NCI-H526 treated with DMSO at 0.1 percent for 48 hours (cell line): ENCODE data around the gene ITLN1.
"Not testable (repeated sequence)": the region's sequence is repeated elsewhere in the genome, so short reads cannot be mapped to it uniquely, and the experiment has no call there.

ENCODE experiments used
- DNase-seq: peaks from one replicate; lab custom pipeline; 2025; lab: John Stamatoyannopoulos, UW

Gene ITLN1

DNA sequence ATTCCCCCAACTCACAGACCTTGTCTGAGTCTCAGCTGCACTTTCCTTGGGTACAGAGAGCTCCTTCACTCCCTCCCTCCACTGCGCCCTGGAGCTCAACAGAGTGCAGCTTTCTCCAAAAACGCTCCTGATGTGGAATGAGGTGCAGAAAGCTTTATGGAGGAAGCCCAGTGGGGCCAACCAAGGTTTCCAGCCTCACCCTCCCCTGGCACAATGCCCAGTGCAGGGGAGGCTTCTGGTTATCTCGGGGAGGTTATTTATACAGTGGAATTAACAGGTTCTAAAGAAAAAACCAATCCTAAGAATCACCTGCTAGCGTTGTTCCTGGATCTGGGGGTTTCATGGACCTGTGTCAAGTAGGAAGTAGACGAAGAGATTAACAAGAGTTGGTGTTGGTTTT is at the start of gene ITLN1:
Gene ITLN1, minus strand, starts transcription at position 139 of the 400 bp plus-strand sequence. CDS start 303 bp downstream, outside the sequence.
- no peak for DNase-seq

GRCh38 chr1:160933305-160933704 is 48.3 kb upstream of the ITLN1 start:
- DNase-seq = not testable (repeated sequence)

DNA sequence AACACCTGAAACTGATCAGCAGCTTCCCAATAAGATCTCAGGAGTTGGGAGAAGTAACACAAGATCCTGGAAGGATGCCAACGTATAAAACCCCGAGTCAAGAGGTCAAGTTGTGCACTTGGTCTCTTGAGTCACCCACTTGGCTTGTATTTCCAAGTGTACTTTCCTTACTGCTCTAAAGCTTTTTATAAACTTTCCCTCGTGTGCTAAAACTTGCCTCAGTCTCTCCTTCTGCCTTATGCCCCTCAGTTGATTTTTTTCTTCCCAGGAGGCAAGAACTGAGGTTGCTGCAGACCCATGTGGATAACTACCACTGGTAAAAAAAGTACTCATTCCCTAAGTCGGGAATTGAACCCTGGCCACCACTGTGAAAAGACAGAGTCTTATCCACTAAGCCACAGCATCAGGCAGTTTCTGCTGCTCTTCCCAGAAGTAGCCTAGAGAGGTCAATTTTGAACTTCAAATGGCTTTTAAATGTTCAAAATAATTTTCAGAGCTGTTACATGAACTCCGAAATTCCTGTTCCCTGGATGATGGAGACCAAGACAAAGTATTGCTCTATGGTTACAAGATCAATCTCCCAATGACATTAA is 40.8 kb upstream of the ITLN1 start:
- DNase-seq = no peak

- DNase-seq = no peak
These were observed 40.0 kb upstream of the ITLN1 start for GRCh38 chr1:160924791-160925651.

- DNase-seq = no peak
These were observed 31.7 kb upstream of the ITLN1 start for GRCh38 chr1:160916666-160917065.

GRCh38 chr1:160913229-160913628 is 28.2 kb upstream of the ITLN1 start:
- DNase-seq = not testable (repeated sequence)

GRCh38 chr1:160911925-160912324 is 26.9 kb upstream of the ITLN1 start:
- DNase-seq = no peak

DNA sequence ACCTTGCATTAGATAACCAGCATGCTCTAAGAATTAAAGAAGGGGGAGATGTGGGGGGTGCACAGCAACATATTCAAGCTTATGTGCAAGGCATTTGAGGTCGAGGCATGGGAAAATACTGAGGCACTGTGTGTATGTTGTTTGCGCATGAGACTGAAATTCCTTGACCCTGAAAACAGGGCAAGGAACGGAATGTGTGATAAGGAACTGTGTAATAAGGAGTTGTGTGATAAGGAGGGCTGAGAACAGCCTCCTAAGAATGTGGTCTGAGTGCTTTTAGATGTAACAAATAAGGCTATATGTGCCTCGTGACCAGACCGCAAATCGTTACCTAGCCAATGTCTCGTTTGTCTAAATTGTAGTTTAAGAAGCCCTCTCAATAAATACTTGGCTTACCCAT is 26.5 kb upstream of the ITLN1 start:
- no peak for DNase-seq

GRCh38 chr1:160910170-160910750 is 25.3 kb upstream of the ITLN1 start:
- no peak for DNase-seq

DNA sequence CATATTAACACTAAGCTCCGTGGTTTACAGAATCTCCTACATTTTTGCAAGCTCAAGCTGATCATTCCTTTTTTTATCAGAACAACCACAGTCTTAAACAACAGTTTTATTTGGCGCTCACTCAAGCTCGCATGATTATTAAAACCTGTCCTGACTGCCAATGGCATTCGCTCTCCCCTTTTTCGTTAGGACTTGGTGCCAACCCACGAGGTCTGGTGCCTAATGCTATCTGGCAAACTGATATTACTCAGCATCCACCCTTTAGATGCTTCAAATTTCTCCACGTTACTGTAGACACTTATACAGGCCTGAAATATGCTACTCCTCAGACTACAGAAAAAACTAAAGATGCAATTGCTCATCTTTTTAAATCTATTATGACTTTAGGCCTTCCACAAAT is 23.0 kb upstream of the ITLN1 start:
- no peak for DNase-seq

DNA sequence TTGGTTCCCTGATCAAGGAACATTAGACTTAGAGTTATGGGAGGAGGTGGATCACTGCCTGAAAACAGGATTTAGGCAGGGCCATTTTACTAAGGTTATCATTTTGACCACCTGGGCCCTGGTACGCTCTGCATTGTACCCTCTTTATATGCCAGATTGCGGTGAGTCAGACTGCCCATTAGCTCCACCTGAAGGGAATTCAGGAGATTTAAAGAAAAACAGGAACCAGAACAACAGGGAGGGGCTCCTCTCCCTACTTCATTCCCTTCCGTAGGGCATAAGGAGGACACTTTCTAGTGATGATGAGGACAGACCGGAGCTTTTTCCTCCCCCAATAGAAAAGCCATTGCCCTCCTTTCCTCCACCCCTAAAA is 20.6 kb upstream of the ITLN1 start:
- DNase-seq = no peak

DNA sequence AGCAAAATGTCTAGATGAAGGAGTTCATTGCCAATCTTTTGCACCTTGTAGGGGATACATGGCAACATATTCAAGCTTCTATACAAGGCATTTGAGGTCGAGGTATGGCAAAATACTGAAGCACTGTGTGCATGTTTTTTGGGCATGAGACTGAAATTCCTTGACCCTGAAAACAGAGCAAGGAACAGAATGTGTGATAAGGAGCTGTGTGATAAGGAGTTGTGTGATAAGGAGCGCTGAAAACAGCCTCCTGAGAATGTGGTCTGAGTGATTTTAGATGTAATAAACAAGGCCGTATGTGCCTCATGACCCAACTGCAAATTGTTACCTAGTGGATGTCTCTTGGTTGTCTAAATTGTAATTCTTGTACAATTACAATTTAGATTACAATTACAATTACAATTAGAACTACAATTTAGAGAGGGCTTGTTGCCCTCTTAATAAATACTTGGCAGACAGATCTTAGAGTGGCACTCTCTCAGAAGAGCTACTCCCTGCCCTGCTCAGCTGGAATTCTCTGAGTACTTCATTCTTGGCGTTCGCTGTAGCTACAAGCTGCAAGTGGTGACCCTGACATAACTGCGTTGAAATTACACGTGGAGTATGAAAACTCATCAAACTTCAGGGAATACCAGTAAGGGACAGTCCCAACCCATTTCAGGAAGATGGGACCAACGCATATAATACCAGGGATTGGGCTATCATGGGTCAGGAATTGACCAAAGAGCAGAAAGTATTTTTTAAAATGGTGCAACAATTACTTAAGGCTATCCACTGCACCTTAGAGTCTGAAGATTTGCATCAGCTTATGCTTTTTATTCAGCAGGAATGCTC is 20.0 kb upstream of the ITLN1 start:
- no peak for DNase-seq

DNA sequence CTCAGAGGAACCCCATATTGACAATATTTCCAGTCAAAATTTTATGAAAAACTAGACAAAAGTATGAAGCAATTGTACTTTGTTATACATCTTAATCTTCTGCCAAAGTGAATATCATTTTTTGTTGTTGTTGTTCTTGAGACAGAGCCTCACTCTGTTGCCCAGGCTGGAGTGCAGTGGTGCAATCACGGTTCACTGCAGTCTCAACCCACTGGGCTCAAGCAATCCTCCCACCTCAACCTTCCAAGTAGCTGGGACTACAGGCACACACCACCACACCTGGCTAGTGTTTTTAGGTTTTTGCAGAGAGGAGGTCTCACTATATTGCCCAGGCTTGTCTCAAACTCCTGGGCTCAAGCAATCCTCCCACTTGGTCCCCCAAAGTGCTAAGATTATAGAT is 17.3 kb upstream of the ITLN1 start:
- not testable (repeated sequence) for DNase-seq

GRCh38 chr1:160901768-160902167 is 16.8 kb upstream of the ITLN1 start:
- no peak for DNase-seq

DNA sequence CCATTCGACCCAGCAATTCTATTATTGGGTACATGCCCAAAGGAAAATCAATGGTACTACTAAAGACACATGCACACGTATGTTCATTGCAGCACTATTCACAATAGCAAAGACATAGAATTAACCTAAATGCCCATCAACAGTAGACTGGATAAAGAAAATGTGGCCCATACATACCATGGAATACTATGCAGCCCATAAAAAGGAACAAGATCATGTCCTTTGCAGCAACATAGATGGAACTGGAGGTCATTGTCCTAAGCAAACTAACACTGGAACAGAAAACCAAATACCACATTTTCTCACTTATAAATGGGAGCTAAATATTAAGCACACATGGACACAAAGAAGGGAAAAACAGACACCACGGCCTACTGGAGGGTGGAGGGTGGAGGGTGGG is 15.7 kb upstream of the ITLN1 start:
- not testable (repeated sequence) for DNase-seq

- DNase-seq = not testable (repeated sequence)
These were observed 9.6 kb upstream of the ITLN1 start for GRCh38 chr1:160894368-160895135.

- no peak for DNase-seq
These were observed 6.5 kb upstream of the ITLN1 start for GRCh38 chr1:160891474-160891873.

DNA sequence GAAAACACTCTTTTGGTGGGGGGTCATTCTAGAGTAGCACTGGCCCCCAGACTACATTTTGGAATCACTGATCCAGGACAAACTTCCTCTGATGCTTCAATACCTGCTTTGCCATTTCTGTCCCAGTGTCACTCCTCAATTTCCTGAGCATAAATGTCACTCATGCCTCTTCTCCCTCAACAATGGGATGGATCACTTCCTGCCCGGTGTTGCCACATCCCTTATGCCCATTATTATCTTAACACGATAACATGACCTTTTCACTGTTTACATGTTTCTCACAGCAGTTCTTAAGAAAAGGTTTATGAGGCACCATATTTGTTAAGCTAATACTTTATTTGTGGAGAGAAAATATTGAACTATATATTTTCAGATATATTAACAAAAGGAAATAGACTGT is 3.9 kb upstream of the ITLN1 start:
- no peak for DNase-seq

DNA sequence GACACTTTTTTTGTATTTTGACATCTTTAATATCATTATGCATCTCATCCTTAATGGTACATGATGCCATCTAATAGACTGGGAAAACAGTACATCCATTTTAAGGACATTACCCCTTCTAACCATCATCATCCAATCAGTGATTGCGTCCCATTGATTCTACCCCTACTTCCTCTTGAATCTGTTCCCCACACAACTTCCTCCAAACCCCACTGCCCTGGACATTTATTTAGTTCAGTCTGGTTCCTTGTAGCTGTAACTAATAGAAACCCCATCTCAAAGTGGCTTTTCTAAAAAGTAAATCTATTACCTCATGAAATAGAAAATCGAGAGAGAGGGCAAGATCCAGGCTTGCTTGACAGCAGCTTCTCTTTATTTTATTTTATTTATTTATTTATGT is 2.1 kb upstream of the ITLN1 start:
- DNase-seq = no peak

DNA sequence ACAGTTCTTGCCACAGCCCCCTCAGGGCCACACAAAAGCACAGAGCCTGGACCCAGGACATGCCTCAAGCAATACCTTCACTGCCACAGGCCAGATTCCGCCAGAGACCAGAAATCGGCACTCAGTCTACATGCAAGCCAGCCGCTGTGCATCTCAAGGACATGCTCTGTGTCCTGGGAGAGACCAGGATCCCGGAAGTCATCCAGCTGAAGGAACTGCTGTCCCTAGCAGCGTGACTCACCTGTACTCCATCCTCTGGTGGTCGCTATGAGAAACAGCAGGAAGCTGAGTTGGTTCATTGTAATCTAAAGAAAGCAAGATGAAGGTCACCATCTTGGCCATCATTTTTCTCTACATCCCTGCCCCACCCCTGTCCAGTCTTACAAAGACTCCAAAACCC is 401 bp downstream of the ITLN1 start:
- DNase-seq = no peak
